PC-9 (cell line): Measurements from ENCODE around the gene CDH13.

Experiments
- EZH2 ChIP-seq: fragments of 200-600 bp; sonication (generic); IDR thresholded peaks from 2 replicates; pipeline ENCODE4 v1.8.0; 2017; ENCODE audit warnings: antibody characterized with exemption, low read depth
- TF ChIP-seq, protein P1 (sequence below): fragments of 200-600 bp; sonication (generic); conservative IDR thresholded peaks from 2 replicates; pipeline ENCODE4 v1.6.1; 2017; ENCODE audit warnings: mixed run types, antibody characterized with exemption, mild to moderate bottlenecking, moderate library complexity

DNA sequence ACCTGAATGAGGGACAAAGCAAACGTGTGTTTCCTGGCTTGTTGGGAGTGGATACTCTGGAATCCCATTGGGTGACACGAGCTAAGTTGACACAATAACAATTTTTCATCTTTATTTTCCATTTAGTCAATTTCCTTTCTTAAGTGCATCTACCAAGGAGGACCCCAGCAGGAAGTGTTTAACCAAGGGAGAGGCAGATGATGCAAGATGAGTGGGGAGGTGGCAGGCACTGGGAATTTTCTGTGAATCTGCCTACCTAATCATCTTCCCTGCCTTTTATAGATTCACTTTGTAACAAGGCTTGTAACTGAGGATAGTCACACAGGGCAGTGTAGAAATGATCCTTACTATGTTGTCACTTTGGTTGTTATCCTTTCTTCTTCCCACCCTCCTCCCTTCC lies 863.3 kb downstream of the CDH13 start:
- TF ChIP-seq EZH2: no peak
- TF ChIP-seq, protein P1, sequence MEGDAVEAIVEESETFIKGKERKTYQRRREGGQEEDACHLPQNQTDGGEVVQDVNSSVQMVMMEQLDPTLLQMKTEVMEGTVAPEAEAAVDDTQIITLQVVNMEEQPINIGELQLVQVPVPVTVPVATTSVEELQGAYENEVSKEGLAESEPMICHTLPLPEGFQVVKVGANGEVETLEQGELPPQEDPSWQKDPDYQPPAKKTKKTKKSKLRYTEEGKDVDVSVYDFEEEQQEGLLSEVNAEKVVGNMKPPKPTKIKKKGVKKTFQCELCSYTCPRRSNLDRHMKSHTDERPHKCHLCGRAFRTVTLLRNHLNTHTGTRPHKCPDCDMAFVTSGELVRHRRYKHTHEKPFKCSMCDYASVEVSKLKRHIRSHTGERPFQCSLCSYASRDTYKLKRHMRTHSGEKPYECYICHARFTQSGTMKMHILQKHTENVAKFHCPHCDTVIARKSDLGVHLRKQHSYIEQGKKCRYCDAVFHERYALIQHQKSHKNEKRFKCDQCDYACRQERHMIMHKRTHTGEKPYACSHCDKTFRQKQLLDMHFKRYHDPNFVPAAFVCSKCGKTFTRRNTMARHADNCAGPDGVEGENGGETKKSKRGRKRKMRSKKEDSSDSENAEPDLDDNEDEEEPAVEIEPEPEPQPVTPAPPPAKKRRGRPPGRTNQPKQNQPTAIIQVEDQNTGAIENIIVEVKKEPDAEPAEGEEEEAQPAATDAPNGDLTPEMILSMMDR: no peak
